Left cardiac atrium (tissue), 4 donors: ENCODE measurements around the gene ZDHHC6. TPM values are rescaled to one million over a fixed set of nuclear protein-coding genes. Genes with fewer than 3 reads are reported as not detected.
A peak's percentile ranks its signal among the peaks of the same experiment; 100 is the strongest.
"Not testable (repeated sequence)": the region's sequence is repeated elsewhere in the genome, so short reads cannot be mapped to it uniquely, and the experiment has no call there.

Source experiments
- ATAC-seq, 2 donors: fragments of 200-7000 bp; cut with Tn5 transposase; one replicate each; pipeline ENCODE4 v1.9.1; 2020; ENCODE audit warnings: mild to moderate bottlenecking in 2 of 2, moderate library complexity in 2 of 2
- DNase-seq: peaks from one replicate; pipeline ENCODE4 v3.0.0-alpha.2; 2020
- intact Hi-C, 2 donors: fragments of 100-400 bp; cut with DNase I; formaldehyde crosslinking; loops; one replicate each; pipeline versions ENCODE4 v1.14.1 to v1.15.1; 2022 to 2023
- total RNA-seq, 2 donors: library from RNA; stranded (reverse); fragmentation: NEBNext Ultra II Directional; extraction: Animal tissue kit (Norgen Biotek cat#: 25700); gene quantifications; one replicate each; pipeline ENCODE4 v1.2.1, GENCODE V29; 2021
- donor health status: DM: no; HTN: yes; CAD: no.
- donor health status: DM: no; HTN: yes; CAD: no; lungs with severe emphysema.
- donor health status: DM: yes; HTN: yes; CAD: no.
- donor health status: Dilated cardiomyopathy.

The ZDHHC6 gene
- total RNA-seq, 2 donors from 2014 or later: 20.3 to 20.6 TPM

- ATAC-seq (no peak), DNase-seq (no peak)
- intact Hi-C loops: no loop called here
These were observed 49.1 kb downstream of the ZDHHC6 start for GRCh38 chr10:112397592-112397991.

DNA sequence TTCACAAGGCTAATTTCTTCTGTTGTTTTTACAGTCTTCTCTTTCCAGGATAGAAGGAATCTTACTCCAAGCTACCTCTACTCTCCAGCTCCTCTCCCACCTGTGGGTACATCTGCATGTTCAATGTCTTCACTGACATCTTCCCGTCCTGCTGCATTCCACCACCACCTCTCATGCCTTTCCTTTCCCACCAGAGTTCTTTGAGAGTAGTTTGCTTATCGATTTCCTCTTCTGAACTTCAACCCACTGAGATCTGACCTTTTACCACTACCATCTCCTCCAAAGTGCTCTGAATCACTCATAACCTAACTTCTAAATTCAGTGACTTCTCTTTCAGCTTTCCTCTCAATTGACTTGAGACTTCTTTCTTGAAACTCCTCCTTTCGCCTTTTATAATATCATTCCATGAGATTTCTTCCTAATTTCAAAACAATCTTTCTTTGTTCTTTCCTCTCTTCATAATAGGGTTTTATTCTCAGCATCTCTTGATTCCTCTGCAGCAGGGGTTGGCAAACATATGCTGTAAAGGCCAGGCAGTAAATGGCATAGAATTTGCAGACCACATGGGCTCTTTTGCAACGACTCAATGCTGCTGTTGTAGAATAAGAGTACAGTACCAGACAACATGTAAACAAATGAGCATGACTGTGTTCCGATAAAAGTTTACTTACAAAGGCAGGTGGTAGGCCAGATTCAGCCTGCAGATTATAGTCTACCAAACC, 50.7 kb downstream of the ZDHHC6 start:
- no peak for ATAC-seq
- DNase-seq: no peak
- intact Hi-C loops: no loop called here

GRCh38 chr10:112394475-112394875, 52.2 kb downstream of the ZDHHC6 start:
- no peak for ATAC-seq
- DNase-seq: no peak
- intact Hi-C loops: no loop called here

DNA sequence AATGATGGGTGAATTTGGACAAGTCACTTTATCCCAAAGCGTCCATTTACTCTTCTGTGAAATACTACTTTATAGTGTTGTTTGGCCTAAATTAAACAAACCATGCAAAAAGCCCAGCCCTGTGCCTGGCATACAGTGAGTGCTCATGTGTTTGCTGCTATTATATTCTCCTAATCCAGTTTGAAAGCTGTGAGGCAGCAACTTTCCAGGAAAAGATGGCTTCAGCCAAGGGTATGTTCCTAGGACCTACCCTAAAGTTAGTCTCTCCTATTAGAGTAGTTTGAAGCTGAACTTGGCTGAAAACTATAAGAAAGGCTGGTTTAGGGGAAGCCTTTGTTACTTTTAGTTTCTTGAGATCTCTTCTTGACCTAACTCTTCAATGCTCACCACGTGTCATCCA, 52.9 kb downstream of the ZDHHC6 start:
- no peak for DNase-seq
- intact Hi-C loops: no loop called here
- ATAC-seq: no peak

GRCh38 chr10:112393341-112393740, 53.4 kb downstream of the ZDHHC6 start:
- intact Hi-C loops: no loop called here
- ATAC-seq: no peak
- no peak for DNase-seq

- intact Hi-C loops: no loop called here
- no peak for DNase-seq
- ATAC-seq: no peak
These were observed 56.5 kb downstream of the ZDHHC6 start for GRCh38 chr10:112390125-112390703.

GRCh38 chr10:112389271-112389822, 57.4 kb downstream of the ZDHHC6 start:
- peak; percentile 37 for DNase-seq
- ATAC-seq: peak; percentile 34 to 94
- intact Hi-C loops: no loop called here

GRCh38 chr10:112388548-112388947, 58.2 kb downstream of the ZDHHC6 start:
- DNase-seq (no peak), ATAC-seq (no peak)
- intact Hi-C loops: no loop called here

DNA sequence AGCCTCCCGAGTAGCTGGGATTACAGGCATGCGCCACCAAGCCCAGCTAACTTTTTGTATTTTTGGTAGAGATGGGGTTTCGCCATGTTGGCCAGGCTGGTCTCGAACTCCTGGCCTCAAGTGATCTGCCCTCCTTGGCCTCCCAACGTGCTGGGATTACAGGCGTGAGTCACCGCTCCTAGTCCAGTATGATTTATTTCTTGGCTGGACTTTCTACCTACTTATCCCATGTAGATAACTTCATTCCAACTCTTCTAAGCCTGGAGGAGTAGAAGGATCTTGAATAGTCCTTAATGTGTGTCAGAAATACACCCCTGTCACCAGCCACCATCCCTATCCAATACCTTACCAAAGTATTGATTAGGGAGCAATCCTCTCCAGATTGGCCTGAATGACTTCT, 58.7 kb downstream of the ZDHHC6 start:
- ATAC-seq, intact Hi-C loops, DNase-seq: not testable (repeated sequence)

DNA sequence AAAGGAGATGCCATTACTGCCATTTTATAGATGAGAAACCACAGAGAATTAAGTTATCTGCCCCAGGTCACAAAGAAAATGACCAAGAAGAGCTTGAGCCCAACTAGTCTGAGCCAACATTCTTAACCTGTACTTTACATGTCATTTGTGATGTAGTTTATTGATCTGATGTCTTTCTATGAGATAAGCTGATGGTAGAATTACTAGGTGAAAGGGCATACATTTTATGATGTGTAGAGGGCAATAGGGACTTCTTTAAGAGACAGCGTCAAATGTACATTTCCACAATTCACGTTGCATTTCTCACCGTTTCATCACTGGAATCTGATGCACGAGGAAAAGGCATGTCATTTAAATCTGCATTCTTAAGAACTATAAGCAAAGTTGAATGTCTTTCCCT, 61.5 kb downstream of the ZDHHC6 start:
- DNase-seq: no peak
- no peak for ATAC-seq
- intact Hi-C loops: no loop called here

- no peak for ATAC-seq
- intact Hi-C loops: no loop called here
- DNase-seq: no peak
These were observed 62.6 kb downstream of the ZDHHC6 start for GRCh38 chr10:112384141-112384540.

GRCh38 chr10:112383325-112383724, 63.4 kb downstream of the ZDHHC6 start:
- intact Hi-C loops: no loop called here
- ATAC-seq (peak; percentile 80 to 96), DNase-seq (peak; percentile 39)

GRCh38 chr10:112382515-112383235, 64.0 kb downstream of the ZDHHC6 start:
- DNase-seq (no peak), ATAC-seq (peak in 1 of 2 donors; percentile 8)
- intact Hi-C loops: no loop called here

Other genes with a start within 250 kb of the ZDHHC6 start
- not detected for gene TECTB, start 163.5 kb downstream of the ZDHHC6 start, total RNA-seq
- gene ACSL5, start 72.8 kb downstream of the ZDHHC6 start, total RNA-seq: 10 to 100 TPM; 10.5 to 14.4 TPM
- gene VTI1A, start 301 bp upstream of the ZDHHC6 start, total RNA-seq: 10 to 100 TPM; 20.6 to 22.0 TPM